Lung (tissue), 12 donors: ENCODE results near the gene NMBR. TPM values are rescaled to one million over a fixed set of nuclear protein-coding genes. Genes with fewer than 3 reads are reported as not detected.
A peak's percentile ranks its signal among the peaks of the same experiment; 100 is the strongest.

Experiments used
- ATAC-seq: fragments of 200-7000 bp; cut with Tn5 transposase; one replicate; pipeline ENCODE4 v1.9.1; 2020; ENCODE audit warnings: moderate number of reproducible peaks; ENCODE audit not compliant: insufficient read depth, low FRiP score
- DNase-seq, 3 donors: peaks; one replicate each; pipeline ENCODE4 v3.0.0-alpha.2; 2013 to 2017
- H3K27ac ChIP-seq, 2 donors: one replicate each; pipeline ENCODE4 v1.5.1; 2013; ENCODE audit warnings: mild to moderate bottlenecking in 2 of 2, moderate library complexity in 2 of 2, control low read depth in 1 of 2, inconsistent platforms in 1 of 2, low read depth in 1 of 2, low read length in 1 of 2
- H3K27me3 ChIP-seq, 3 donors: one replicate each; pipeline ENCODE4 v1.5.1; 2013; ENCODE audit warnings: low read length in 2 of 3; ENCODE audit not compliant: control insufficient read depth in 3 of 3, insufficient read depth in 3 of 3
- H3K36me3 ChIP-seq, 4 donors: one replicate each; pipeline ENCODE4 v1.5.1; 2013; ENCODE audit warnings: low read length in 4 of 4, mild to moderate bottlenecking in 1 of 4, moderate library complexity in 1 of 4; ENCODE audit not compliant: control insufficient read depth in 4 of 4, insufficient read depth in 4 of 4
- H3K4me1 ChIP-seq, 5 donors: one replicate each; pipeline ENCODE4 v1.5.1; 2013; ENCODE audit warnings: low read length in 5 of 5, mild to moderate bottlenecking in 2 of 5, moderate library complexity in 1 of 5; ENCODE audit not compliant: control insufficient read depth in 5 of 5, insufficient read depth in 5 of 5
- H3K4me3 ChIP-seq: one replicate; pipeline ENCODE4 v1.5.1; 2013; ENCODE audit warnings: mild to moderate bottlenecking, control low read depth, moderate library complexity
- H3K9ac ChIP-seq, 2 donors: one replicate each; pipeline ENCODE4 v1.5.1; 2013; ENCODE audit warnings: low read length in 2 of 2, control low read depth in 1 of 2; ENCODE audit not compliant: insufficient read depth in 1 of 2
- H3K9me3 ChIP-seq, 4 donors: one replicate each; pipeline ENCODE4 v1.5.1; 2013; ENCODE audit warnings: low read length in 3 of 4, mild to moderate bottlenecking in 1 of 4, moderate library complexity in 1 of 4; ENCODE audit not compliant: control insufficient read depth in 4 of 4, insufficient read depth in 3 of 4
- CTCF ChIP-seq: IDR thresholded peaks from 2 replicates; pipeline ENCODE4 v1.5.1; 2012; ENCODE audit warnings: mild to moderate bottlenecking; ENCODE audit errors: control extremely low read depth, extremely low read depth
- WGBS, 2 donors: extraction: QIAGEN DNeasy Blood & Tissue Kit; methylation state at CpG; one replicate each; pipeline ENCODE4 v1.1.7; 2013; 5-methylcytosine and 5-hydroxymethylcytosine counted together
- polyA plus RNA-seq, 2 donors: library from polyadenylated mRNA; stranded (reverse); fragments of 200-250 nt; gene quantifications; one replicate each; pipeline ENCODE4 v1.2.1, GENCODE V29; 2013
- total RNA-seq, 2 donors: library from RNA; depleted of rRNA in 1 of 2; stranded (reverse); fragments of >200 nt in 1 of 2; gene quantifications; one replicate each; pipeline ENCODE4 v1.2.1, GENCODE V29; 2014 to 2021
- donor health status: control.
- donor health status: control.
- donor health status: Bipolar disorder and iron deficiency.
- donor health status: healthy.
- donor health status: DM: yes; HTN: yes; CAD: no.

NMBR gene
- total and polyA plus RNA-seq, 4 donors, result 0.05 to 0.23 (median 0.18) TPM; not detected in 1

- Histone ChIP-seq H3K4me1 (peaks cover 0 to 3% (median 0%) of the 10 kb centered on the region in 5 donors), H3K36me3 (peaks cover 3 to 15% (median 8%) of the 10 kb centered on the region in 4 donors), H3K27ac (no peak overlapping the region), H3K9ac (no peak overlapping the region), H3K4me3 (no peak overlapping the region), H3K27me3 (no peaks in the 10 kb centered on the region), H3K9me3 (no peaks in the 10 kb centered on the region)
- no peak for TF ChIP-seq CTCF
- DNase-seq (no peak), ATAC-seq (no peak)
Observed at GRCh38 chr6:142171351-142171750, 24.4 kb upstream of the NMBR start.

GRCh38 chr6:142167486-142167885, 20.6 kb upstream of the NMBR start:
- no peaks in the 10 kb centered on the region for H3K9me3 ChIP-seq
- peaks cover 0 to 14% (median under 1%) of the 10 kb centered on the region in 5 donors for H3K4me1 ChIP-seq
- ATAC-seq, result no peak
- H3K27me3 ChIP-seq, result no peaks in the 10 kb centered on the region
- H3K27ac ChIP-seq, result no peak overlapping the region
- no peak for TF ChIP-seq CTCF
- WGBS, 2 donors, result 81 to 84% methylated on average over 2 of the region's 2 CpGs
- H3K36me3 ChIP-seq, result peaks cover 3 to 9% (median 8%) of the 10 kb centered on the region in 4 donors
- DNase-seq, result peak; percentile 40 to 75 (median 64)
- H3K9ac ChIP-seq, result no peak overlapping the region
- H3K4me3 ChIP-seq, result no peak overlapping the region

GRCh38 chr6:142167071-142167470, 20.1 kb upstream of the NMBR start:
- no peak for ATAC-seq
- WGBS, 2 donors, result 84 to 92% methylated on average over 3 of the region's 3 CpGs
- Histone ChIP-seq H3K4me1 (peaks cover 0 to 14% (median 3%) of the 10 kb centered on the region in 5 donors), H3K36me3 (peaks cover 3 to 9% (median 7%) of the 10 kb centered on the region in 4 donors), H3K27me3 (no peaks in the 10 kb centered on the region), H3K4me3 (no peak overlapping the region), H3K27ac (no peak overlapping the region), H3K9ac (no peak overlapping the region), H3K9me3 (no peaks in the 10 kb centered on the region)
- TF ChIP-seq CTCF, result no peak
- DNase-seq, result no peak

- Histone ChIP-seq H3K4me3 (no peak overlapping the region), H3K9me3 (no peaks in the 10 kb centered on the region), H3K27me3 (no peaks in the 10 kb centered on the region), H3K9ac (no peak overlapping the region), H3K36me3 (peaks cover 3 to 6% (median 4%) of the 10 kb centered on the region in 4 donors), H3K4me1 (peaks cover 0 to 14% (median 3%) of the 10 kb centered on the region in 5 donors), H3K27ac (no peak overlapping the region)
- ATAC-seq (no peak), DNase-seq (no peak)
- WGBS, 2 donors, result 85 to 94% methylated on average over 4 of the region's 4 CpGs
- no peak for TF ChIP-seq CTCF
Observed at GRCh38 chr6:142165227-142165626, 18.3 kb upstream of the NMBR start.
